GM18951 (cell line): ENCODE measurements around the gene PAQR5.

Experiments
- POLR2A ChIP-seq: IDR thresholded peaks from 4 replicates; pipeline ENCODE4 v1.6.1; 2011; ENCODE audit warnings: mild to moderate bottlenecking; ENCODE audit not compliant: insufficient read length, insufficient read depth; ENCODE audit errors: extremely low read depth
- in situ Hi-C: fragments of 300-500 bp; cut with MboI; formaldehyde crosslinking; loops from one replicate; pipeline ENCODE4 v1.12.0; 2022; ENCODE audit warnings: low sequenced_read_pairs, mixed read lengths, inconsistent platforms; ENCODE audit not compliant: unreplicated experiment

Gene PAQR5

GRCh38 chr15:69456208-69457166 lies 157.8 kb downstream of the PAQR5 start:
- TF ChIP-seq POLR2A = peak; percentile 26
- in situ Hi-C loops = no loop called here
